Activated T-cell treated with anti-CD3 and anti-CD28 coated beads for 24 hours (primary cell): ENCODE data around the gene TMEM40.
"Not testable (repeated sequence)": the region's sequence is repeated elsewhere in the genome, so short reads cannot be mapped to it uniquely, and the experiment has no call there.

ENCODE experiments used
- DNase-seq: peaks from one replicate; pipeline ENCODE4 v3.0.0-alpha.2; 2020; ENCODE audit warnings: low read depth

TMEM40 gene

DNA sequence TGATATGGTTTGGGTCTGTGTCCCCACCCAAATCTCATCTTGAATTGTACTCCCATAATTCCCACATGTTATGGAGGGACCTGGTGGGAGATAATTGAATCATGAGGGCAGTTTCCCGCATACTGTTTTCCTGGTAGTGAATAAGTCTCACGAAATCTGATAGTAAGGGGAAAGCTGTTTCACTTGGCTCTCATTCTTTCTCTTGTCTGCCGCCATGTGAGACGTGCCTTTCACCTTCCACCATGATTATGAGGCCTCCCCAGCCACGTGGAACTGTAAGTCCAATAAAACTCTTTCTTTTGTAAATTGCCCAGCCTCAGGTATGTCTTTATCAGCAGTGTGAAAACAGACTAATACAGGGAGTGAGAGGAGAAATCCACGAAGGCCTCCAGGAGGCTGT, 16.9 kb upstream of the TMEM40 start:
- DNase-seq, result not testable (repeated sequence)

DNA sequence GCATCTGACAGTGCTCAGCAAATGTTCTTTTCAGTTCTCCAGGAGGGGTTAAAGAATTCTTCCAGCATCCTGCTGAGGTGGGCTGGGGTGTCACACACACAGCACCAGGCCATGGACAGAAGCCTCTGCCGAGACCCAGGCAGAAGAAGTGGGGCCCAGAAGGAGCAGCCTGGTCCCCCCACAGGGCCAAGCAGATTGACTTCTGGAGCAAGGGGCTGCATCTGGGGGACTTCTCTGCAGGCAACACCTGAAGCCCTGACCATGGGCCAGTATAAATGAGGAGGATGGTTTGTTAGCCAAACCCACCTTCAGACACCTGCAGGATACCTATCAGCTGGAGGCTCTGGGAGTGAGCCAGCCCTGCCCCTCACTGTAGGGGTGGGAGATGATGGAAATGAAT, 16.2 kb upstream of the TMEM40 start:
- no peak for DNase-seq

DNA sequence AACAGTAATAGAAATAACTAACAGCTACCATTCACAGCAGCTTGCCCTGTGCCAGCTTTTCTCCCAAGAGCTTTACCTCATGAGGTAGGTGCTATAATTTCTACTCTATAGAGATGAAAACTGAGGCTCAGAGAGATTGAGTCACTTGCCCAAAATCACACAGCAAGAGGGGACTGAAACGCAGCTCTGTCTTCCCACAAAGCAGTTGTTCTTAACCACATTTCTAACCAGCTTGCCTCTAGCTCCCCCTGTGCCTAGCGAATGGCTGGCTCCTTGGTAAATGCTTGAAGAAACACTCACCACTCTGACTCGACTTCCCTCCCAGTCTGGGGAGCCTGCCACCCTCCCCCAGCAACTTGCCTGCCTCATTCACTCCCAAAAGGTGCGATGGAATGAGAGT, 15.6 kb upstream of the TMEM40 start:
- DNase-seq, result no peak

DNA sequence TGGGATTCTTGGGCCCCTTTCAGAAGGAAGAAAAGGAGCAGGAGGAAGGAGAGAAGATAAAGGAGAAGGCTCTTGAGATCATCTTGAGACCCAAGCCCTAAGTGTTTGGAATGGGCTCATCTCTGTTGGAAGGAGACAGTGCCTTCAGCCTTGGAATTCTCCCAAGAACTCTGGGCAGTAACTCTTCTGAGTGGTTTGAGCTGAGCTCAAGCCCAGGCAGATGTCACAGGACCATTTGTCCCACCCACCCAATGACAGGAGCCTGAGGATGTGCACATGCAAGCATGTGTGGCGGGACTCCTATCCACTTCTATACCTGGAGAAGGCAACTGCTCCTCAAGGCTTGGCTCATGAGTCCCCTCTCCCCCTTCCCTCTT, 14.6 kb upstream of the TMEM40 start:
- no peak for DNase-seq

DNA sequence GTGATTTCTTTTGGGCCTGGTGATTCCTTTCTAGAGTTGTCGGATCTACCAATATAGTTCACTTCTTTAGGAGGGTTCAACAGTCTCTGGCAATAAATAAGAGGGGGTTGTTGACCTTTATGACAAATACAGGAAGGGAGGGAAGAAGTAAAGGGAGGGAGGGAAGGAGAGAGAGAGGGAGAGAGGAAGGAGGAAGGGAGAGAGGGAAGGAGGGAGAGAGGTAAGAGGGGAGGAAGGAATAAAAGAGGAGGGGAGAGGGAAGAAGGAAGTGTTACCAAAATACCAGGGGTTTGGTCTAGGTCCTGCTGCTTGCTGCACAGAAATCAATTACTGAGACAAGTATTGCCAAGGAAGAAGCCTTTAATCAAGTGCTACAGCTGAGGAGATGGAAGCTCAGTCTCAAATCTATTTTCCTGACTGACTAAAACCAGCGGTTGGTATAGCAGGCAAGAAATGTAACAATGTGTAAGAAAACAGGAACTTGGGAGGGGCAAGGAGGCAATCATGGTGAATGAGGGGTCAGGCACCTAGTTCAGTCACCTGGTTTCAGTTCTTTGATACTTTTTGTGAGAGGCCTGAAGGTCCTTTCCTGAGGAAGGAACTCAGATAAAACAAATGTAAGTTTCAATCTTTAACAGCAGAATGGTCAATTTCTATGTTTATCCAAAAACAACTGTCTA, 14.1 kb upstream of the TMEM40 start:
- DNase-seq, result no peak

DNA sequence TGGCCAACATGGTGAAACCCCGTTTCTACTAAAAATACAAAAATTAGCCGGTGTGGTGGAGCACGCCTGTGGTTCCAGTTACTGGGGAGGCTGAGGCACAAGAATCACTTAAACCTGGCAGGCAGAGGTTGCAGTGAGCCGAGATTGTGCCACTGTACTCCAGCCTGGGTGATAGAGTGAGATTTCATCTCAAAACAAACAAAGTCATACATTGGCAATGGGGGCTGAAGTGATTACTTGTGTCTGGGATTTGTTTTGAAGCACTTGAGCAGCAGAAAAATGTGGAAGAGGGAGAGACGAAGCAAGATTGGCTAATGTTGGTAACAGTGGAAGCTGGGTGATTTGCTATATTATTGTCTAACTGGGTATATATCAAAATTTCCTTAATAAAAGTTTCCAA, 13.4 kb upstream of the TMEM40 start:
- DNase-seq, result no peak

DNA sequence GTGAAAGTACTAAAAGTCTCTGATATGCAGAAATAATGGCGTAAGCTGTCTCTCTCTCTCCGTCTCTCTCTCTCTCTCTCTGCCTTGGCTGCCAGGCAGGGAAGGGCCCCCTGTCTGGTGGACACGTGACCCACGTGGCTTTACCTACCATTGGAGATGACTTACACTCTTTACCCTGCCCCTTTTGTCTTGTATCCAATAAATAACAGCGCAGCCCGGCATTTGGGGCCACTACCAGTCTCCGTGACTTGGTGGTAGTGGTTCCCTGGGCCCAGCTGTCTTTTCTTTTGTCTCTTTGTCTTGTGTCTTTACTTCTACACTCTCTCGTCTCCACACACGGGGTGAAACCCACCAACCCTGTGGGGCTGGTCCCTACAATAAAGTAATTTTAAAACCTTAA, 12.2 kb upstream of the TMEM40 start:
- DNase-seq, result no peak

DNA sequence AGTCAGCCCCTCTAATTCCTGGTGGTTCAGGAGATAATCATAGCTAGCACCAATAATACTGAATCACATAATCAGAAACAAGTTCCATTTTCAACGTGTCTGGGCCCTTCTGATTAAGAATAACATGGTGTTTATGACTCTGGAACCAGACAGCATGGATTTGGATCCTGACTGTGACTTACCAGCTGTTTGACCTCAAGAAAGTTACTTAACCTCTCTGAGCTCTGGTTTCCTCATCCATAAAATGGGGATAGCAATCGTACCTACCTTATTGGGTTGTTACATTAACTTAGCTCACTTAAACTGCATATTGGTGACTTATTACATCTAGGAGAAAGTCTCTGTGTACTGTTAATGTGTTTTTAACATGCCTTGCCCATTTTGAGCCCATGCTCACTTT, 10.7 kb upstream of the TMEM40 start:
- DNase-seq, result no peak

DNA sequence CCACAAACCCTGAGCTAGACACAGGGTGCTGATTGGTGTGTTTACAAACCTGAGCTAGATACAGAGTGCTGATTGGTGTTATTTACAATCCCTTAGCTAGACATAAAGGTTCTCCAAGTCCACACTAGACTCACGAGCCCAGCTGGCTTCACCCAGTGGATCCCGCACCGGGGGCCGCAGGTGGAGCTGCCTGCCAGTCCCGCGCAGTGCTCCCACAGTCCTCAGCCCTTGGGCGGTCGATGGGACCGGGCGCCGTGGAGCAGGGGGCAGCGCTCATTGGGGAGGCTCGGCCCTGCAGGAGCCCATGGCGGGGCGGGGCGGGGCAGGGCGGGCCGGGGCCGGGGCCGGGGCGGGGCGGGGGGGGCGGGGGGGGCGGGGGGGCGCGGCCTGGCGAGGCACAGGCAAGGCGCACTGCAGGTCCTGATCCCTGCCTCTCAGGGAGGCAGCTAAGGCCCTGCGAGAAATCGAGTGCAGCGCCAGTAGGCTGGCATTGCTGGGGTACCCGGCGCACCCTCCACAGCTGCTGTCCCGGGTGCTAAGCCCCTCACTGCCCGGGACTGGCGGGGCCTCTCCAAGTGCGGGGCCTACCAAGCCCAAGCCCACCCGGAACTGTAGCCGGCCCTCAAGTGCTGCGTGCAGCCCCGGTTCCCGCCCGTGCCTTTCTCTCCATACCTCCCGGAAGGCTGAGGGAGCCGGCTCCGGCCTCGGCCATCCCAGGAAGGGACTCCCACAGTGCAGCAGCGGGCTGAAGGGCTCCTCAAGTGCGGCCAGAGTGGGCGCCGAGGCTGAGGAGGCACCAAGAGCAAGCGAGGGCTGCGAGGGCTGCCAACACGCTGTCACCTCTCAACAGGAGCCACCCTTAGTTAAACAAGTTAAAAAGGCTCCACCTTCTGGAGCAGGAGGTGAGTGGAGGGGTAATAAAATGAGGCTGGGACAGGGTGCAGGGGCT, 9.8 kb upstream of the TMEM40 start:
- no peak for DNase-seq

DNA sequence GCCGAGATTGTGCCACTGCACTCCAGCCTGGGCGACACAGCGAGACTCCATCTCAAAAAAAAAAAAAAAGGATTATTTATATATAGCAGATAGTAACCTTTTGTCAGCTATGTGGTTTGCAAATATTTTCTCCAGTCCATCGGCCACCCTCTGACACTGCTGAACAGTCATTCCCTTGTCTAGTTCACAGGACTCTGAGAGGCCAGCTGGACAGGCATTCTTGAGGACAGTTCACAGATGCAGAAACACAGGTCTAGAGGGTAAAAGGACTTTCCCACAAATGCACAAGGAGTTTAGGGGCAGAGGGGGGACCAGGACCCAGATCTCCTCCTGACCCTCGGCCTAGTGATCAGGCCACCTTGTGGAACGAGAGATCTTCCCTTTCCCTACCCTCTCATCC, 7.5 kb upstream of the TMEM40 start:
- DNase-seq, result no peak

DNA sequence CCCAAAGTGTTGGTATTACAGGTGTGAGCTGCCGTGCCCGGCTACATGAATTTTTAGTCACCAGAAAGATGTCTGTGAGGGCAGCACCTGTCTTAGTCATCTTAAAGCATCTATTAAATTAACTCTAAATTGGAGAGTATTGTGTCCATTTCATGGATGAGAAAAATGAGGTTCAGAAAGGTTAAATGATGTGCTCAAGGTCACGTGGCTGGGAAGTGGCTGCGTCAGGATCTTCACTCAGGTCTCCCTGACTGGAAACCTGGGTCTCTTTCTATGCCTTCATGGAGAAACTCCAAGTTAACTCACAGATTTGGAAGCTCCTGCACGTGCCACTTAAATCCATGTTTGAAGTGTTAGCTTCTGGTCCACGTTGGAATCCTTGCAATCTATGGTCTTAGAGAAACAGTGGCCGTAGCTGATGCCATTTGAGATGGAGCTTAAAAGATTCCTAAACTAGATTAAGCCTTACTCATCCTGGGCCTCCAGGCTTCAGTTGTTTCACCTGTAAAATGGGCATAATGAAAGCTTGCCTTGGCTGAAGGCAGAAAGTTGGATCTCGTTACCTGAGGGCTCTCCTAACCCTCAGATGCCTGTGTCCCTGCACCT, 5.2 kb upstream of the TMEM40 start:
- no peak for DNase-seq

DNA sequence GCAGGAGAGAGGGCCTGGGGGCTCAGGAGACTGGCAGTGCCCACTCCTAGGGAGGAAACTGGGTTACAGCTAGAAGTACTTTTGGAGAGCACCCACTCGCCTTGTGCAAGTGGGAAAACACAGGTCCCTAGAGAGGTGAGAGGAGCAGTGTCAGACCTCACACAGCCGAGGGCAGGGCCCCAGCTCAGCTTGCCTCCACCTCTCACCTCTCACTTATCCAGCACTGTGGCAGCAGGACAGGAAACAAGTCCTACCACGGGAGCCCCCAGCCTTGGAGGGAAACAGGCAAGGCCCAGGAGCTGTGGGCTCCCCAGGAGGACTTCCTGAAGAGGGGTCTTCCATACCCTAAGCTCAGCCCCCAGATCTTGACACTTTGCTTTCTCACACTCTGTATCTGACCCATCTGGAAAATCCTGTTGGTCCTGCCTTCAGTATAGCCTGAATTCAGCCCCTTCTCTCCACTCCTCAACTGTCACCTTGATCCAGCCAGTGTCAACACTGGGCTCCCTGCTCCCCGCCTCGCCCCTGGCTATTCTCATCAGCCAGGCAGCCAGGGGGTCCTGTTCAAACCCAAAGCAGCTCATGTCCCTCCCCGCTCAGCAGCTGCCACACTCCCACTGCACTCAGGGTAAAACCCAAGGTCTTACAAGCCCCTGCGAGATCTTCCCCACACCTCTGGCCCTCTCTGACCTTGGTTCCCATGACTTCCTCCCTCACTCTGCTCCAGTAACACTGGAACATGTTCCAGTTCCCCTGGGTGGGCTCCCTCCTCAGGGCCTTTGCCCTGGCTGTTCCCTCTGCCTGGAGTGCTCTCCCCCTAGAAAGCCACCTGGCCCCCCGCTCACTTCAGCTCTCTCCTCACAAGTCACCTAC, 870 bp upstream of the TMEM40 start:
- no peak for DNase-seq

DNA sequence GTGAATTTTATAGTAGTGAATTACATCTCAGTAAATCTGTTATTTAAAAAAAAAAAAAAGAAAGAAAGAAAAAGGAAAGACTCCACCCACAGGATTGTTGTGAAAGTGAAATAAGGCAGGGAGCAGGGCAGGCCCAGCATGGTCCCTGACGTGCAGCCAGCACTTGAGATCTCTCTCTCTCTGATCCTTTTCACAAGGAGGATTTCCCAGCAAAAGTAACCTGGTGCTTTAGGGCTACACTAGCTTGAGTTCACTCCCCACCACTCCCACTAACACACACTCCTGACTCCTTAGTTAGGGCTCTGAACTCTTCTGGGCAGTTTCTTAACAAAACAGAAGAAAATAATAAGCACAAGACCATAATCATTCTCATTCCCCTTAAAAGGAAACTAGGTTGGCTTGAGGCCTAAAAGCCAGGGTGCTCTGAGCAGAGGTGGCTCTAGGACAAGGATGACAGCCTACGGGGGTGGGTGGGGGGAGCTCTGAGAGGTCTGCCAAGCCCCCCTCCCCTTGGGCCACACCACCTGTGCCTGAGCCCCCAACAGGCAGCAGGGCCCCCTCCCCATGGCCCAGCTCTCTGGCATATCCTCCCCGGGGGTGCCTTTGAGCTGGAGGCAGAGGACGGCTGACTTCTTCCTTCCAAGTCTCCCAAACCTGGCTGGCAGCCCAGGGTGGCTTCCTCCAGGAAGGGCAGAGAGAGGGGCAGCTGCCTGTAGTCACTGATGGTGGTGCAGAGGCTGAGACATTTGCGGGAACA, 856 bp downstream of the TMEM40 start:
- no peak for DNase-seq

DNA sequence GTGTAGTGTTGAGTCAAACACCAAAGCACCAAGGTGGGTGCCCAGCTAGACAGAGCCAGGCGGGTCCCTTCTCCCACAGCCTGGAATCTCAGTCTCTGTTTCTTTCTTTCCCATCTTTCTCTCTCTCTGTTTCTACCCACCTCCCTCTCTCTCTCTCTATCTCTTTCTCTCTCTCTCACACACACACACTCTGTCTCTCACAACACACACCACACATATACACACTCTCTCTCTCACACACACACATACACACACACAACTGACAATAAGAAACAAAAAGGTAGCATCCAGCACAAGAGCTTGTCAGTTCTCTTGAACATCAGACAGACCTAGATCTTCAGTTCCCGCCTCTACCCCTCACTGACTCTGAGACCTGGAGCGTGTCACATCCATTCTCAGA, 2.4 kb downstream of the TMEM40 start:
- DNase-seq, result no peak

DNA sequence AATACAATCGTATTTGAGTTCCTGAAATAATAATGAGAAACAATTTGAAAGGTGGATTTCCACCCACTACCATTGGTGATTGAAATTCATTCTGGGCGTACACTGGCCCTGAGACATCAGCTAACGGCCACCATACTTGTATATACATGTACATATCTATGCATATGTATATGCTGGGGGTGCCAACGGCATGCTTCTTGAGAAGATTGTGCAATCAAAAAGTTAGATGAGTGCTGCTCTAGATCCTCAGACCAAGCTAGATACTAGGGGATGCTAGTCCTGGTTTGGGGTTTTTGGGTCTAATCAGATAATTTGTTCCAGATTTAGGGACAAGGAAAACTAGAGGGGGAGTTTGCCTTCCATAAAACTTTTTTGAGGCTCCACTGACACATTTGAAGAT, 2.9 kb downstream of the TMEM40 start:
- no peak for DNase-seq

DNA sequence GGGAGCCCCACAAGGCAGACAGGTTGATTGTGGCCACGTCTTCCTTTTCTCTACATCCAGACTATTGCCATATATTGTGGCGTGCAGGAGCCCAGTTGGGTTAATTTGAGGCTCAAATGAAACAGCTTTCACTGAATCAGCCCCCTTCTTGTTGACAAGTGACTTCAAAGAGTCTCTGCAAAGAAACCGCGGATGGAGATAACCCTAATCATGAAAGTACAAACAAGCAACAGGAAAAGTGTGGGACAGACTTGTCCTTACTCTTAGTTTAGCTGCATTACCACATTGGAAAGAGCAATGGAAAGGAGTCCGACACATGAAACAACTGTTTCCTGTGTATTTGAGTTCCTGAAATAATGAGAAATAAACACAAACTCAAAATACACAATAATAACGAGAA, 3.3 kb downstream of the TMEM40 start:
- no peak for DNase-seq

DNA sequence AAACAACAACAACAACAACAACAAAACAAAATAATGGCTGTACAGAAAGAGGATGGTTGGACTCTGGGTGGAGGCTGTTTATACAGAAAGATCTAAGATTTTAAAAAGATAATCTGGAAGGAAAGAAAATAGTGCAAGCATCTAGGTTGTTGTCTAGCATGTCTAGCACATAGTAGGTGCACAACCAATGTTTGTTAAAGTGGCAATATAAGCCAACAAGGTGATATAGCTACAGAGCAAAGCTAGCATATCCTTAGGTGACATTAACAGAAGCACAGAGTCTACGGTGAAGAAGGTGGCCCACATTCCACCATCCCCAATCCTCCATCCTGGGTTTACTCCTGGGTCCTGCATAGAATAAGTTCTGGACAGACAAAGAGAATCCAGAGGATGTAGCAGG, 4.7 kb downstream of the TMEM40 start:
- DNase-seq, result no peak

DNA sequence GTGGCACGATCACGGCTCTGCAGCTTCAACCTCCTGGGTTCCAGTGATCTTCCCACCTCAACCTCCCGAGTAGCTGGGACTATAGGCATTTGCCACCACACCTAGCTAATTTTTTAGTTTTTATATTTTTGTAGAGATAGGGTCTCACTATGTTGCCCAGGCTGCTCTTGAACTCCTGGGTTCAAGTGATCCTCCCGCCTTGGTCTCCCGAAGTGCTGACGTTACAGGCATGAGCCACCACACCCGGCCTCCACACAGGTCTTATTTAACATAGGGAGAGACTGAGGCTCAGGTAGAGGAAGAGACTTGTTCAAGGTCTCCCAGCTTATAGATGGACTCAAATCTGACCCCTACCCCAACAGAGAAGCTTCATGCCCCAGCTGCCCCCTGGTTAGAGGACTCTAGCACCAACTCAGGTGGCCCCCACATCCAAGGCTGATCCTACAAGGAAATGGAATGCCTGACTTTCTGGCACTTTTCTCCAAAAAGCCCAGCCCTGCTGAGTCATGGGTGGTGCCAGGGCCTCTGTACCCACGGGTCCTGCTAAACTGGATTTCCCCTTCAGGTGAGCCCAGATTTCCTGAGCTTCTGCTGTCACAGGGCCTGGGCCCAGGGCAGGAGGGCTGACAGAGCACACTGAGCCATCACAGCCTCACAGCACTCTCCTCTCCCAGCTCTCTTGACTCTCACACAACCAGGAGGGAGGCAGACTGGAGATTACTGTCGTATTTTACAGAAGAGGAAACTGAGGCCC, 5.6 kb downstream of the TMEM40 start:
- no peak for DNase-seq

DNA sequence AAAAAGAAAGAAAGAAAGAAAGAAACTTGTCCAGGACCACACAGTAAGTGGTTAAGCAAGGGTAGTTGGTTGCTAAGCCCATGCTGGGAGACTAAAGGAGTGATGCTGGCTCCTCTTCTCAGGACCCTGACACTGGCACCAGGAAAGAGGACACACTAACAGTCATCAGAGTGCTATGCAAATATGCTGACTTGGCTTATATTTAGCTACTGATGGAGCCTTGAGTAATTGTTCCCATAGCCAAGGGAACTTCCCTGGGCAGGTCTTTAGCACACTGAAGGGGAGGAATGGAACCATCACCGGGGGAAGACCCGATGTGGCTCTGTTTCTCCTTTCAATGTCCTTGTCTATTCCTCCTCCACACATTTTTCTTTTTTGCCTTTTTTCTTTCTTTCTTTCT, 6.2 kb downstream of the TMEM40 start:
- no peak for DNase-seq

DNA sequence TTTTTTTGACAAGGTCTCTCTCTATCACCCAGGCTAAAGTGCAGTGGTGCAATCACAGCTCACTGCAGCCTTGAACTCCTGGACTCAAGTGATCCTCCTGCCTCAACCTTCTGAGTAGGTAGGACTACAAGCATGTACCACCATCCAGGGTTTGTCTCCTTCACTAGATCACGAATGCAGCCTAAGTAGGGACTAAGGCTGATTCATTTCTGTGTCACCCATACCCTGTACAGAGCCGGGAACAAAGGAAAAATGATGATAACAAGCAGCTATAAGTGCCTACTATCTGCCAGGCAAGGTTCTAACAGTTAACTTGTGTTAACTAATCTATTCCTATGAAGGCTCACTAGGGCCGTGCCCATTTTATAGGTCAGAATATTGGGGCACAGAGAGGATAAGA, 7.0 kb downstream of the TMEM40 start:
- no peak for DNase-seq

DNA sequence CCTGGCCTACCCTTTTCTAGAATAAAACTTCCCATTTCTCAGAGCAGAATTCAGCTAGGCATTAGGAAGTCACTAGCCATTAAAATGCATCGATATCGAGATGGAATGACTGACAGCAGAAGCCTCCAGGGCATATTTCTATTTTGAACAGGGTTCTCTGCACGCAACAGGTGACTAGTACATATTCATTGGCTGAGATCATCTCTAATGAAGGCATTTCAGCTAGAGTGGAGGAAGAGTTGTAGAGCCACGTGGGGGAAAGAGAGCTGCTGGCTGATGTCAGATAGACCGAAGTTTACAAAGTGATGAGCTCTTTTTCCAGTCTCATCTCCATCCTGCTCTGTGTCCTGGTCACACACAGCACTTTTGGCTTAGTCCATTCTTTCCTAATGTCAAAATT, 7.5 kb downstream of the TMEM40 start:
- DNase-seq, result no peak
